ENCODE data around the gene MKRN2OS.

The MKRN2OS gene

GRCh38 chr3:12586403-12586802 is 41.1 kb upstream of the MKRN2OS start:
- Histone ChIP-seq H3K9me3 (ENCODE audit: insufficient read depth, low read length, severe bottlenecking) (no peaks in the 10 kb centered on the region), H3K79me2 (ENCODE audit: insufficient read depth, low read length) (0 out of 2 replicates have a peak, but pooled peaks cover 4% of the 10 kb centered on the region), H3K4me3 (ENCODE audit: low read depth in 1 of 2, low read length in 2 of 2) (no peak overlapping the region), H3K4me1 (ENCODE audit: insufficient read depth, low read length) (no peaks in the 10 kb centered on the region), H4K20me1 (ENCODE audit: insufficient read depth, low read length) (peaks cover 7% of the 10 kb centered on the region; the same call in 1 of the 2 replicates), H3K27ac (ENCODE audit: low read length) (no peak overlapping the region), H3K27me3 (ENCODE audit: insufficient read depth, low read length, poor library complexity) (no peaks in the 10 kb centered on the region), H3K36me3 (ENCODE audit: insufficient read depth, low read length) (peaks cover 97% of the 10 kb centered on the region), H3K4me2 (ENCODE audit: insufficient read depth, low read length) (no peak overlapping the region), H3K9ac (ENCODE audit: low read depth, low read length) (no peak overlapping the region), H2AFZ (ENCODE audit: low read depth, low read length) (no peak overlapping the region)
- TF ChIP-seq EZH2 (IDR thresholded peaks at IDR 0.05; ENCODE audit: borderline replicate concordance, low read depth, low read length, severe bottlenecking) (no peak), CTCF (IDR thresholded peaks at IDR 0.05; ENCODE audit: borderline replicate concordance, extremely low read depth, low read length, poor library complexity, severe bottlenecking) (no peak)
- ATAC-seq (ENCODE audit: insufficient read depth, low read depth) (no peak), DNase-seq (no peak)

- DNase-seq, result no peak
- Histone ChIP-seq H4K20me1 (ENCODE audit: insufficient read depth, low read length) (peaks cover 10% of the 10 kb centered on the region; the same call in 1 of the 2 replicates), H2AFZ (ENCODE audit: low read depth, low read length) (no peak overlapping the region), H3K4me3 (ENCODE audit: low read depth in 1 of 2, low read length in 2 of 2) (no peak overlapping the region), H3K4me2 (ENCODE audit: insufficient read depth, low read length) (no peak overlapping the region), H3K36me3 (ENCODE audit: insufficient read depth, low read length) (peaks cover 97% of the 10 kb centered on the region), H3K9me3 (ENCODE audit: insufficient read depth, low read length, severe bottlenecking) (no peaks in the 10 kb centered on the region), H3K79me2 (ENCODE audit: insufficient read depth, low read length) (0 out of 2 replicates have a peak, but pooled peaks cover 4% of the 10 kb centered on the region), H3K4me1 (ENCODE audit: insufficient read depth, low read length) (no peaks in the 10 kb centered on the region), H3K27me3 (ENCODE audit: insufficient read depth, low read length, poor library complexity) (no peaks in the 10 kb centered on the region), H3K27ac (ENCODE audit: low read length) (no peak overlapping the region), H3K9ac (ENCODE audit: low read depth, low read length) (no peak overlapping the region)
- TF ChIP-seq CTCF (IDR thresholded peaks at IDR 0.05; ENCODE audit: borderline replicate concordance, extremely low read depth, low read length, poor library complexity, severe bottlenecking) (no peak), EZH2 (IDR thresholded peaks at IDR 0.05; ENCODE audit: borderline replicate concordance, low read depth, low read length, severe bottlenecking) (no peak)
- no peak for ATAC-seq (ENCODE audit: insufficient read depth, low read depth)
These were observed 40.7 kb upstream of the MKRN2OS start for GRCh38 chr3:12585970-12586369.

- Histone ChIP-seq H4K20me1 (ENCODE audit: insufficient read depth, low read length) (peaks cover 10% of the 10 kb centered on the region; the same call in 1 of the 2 replicates), H3K79me2 (ENCODE audit: insufficient read depth, low read length) (0 out of 2 replicates have a peak, but pooled peaks cover 4% of the 10 kb centered on the region), H3K4me3 (ENCODE audit: low read depth in 1 of 2, low read length in 2 of 2) (no peak overlapping the region), H3K9ac (ENCODE audit: low read depth, low read length) (no peak overlapping the region), H3K27me3 (ENCODE audit: insufficient read depth, low read length, poor library complexity) (no peaks in the 10 kb centered on the region), H3K27ac (ENCODE audit: low read length) (no peak overlapping the region), H2AFZ (ENCODE audit: low read depth, low read length) (no peak overlapping the region), H3K36me3 (ENCODE audit: insufficient read depth, low read length) (peaks cover 94% of the 10 kb centered on the region), H3K9me3 (ENCODE audit: insufficient read depth, low read length, severe bottlenecking) (no peaks in the 10 kb centered on the region), H3K4me1 (ENCODE audit: insufficient read depth, low read length) (no peaks in the 10 kb centered on the region), H3K4me2 (ENCODE audit: insufficient read depth, low read length) (no peak overlapping the region)
- DNase-seq, result no peak
- no peak for ATAC-seq (ENCODE audit: insufficient read depth, low read depth)
- no peak for TF ChIP-seq EZH2 (IDR thresholded peaks at IDR 0.05; ENCODE audit: borderline replicate concordance, low read depth, low read length, severe bottlenecking)
- no peak for TF ChIP-seq CTCF (IDR thresholded peaks at IDR 0.05; ENCODE audit: borderline replicate concordance, extremely low read depth, low read length, poor library complexity, severe bottlenecking)
These were observed 39.9 kb upstream of the MKRN2OS start for GRCh38 chr3:12585181-12585580.
